ENCODE measurements around the gene CCDC74A. TPM values are rescaled to one million over a fixed set of nuclear protein-coding genes. Genes with fewer than 3 reads are reported as not detected.
A peak's percentile ranks its signal among the peaks of the same experiment; 100 is the strongest.
"Not testable (repeated sequence)": the region's sequence is repeated elsewhere in the genome, so short reads cannot be mapped to it uniquely, and the experiment has no call there.

Gene CCDC74A
- total and polyA plus RNA-seq, 11 donors = 0.46 to 2.7 (median 1.3) TPM

GRCh38 chr2:131488306-131489205, 39.1 kb upstream of the CCDC74A start:
- H3K9me3 ChIP-seq = no peaks in the 10 kb centered on the region
- WGBS, 4 donors = 45 to 58% (median 53%) methylated on average over 12 to 14 of the region's 14 CpGs
- H3K4me3 ChIP-seq = no peak overlapping the region
- H3K4me1 ChIP-seq = peaks cover 0 to 49% (median 7%) of the 10 kb centered on the region in 12 donors
- peak overlapping the region in 10 of 12 donors; percentile 9 to 76 (median 54) for H3K27ac ChIP-seq
- TF ChIP-seq POLR2A (IDR thresholded peaks at IDR 0.05) (no peak), CTCF (IDR thresholded peaks at IDR 0.05) (no peak)
- intact Hi-C loops (cut with DNase I) = loop anchor here in 1 of 10 donors (5.0 kb wide), 1 partner anchor 1301 kb away; no protein-coding TSS in a partner anchor
- H3K27me3 ChIP-seq = no peaks in the 10 kb centered on the region
- ATAC-seq = peak; percentile 6 to 40 (median 16)
- H3K36me3 ChIP-seq = peaks cover 0 to 5% (median 0%) of the 10 kb centered on the region in 9 donors
- DNase-seq = peak in 4 of 5 donors; percentile 28 to 86 (median 80)

GRCh38 chr2:131490616-131491468, 36.8 kb upstream of the CCDC74A start:
- peaks cover 2 to 57% (median 20%) of the 10 kb centered on the region in 12 donors for H3K4me1 ChIP-seq
- not testable (repeated sequence) for H3K27me3 ChIP-seq, H3K9me3 ChIP-seq, ATAC-seq, H3K36me3 ChIP-seq
- intact Hi-C loops (cut with DNase I) = loop anchor here in 4 of 10 donors (5.0 to 10.0 kb wide), 4 partner anchors 76 to 336 kb away; no protein-coding TSS in a partner anchor
- peak overlapping the region in 8 of 12 donors; percentile 13 to 76 (median 33) for H3K27ac ChIP-seq
- DNase-seq = peak in 2 of 5 donors; percentile 59 to 62
- H3K4me3 ChIP-seq = peak overlapping the region in 11 of 12 donors; percentile 32 to 97 (median 83)
- 68 to 73% (median 70%) methylated on average over 19 to 20 of the region's 20 CpGs for WGBS, 4 donors

GRCh38 chr2:131491469-131491836, 36.2 kb upstream of the CCDC74A start:
- H3K27me3 ChIP-seq, H3K9me3 ChIP-seq, H3K36me3 ChIP-seq: not testable (repeated sequence)
- ATAC-seq (peak in 2 of 4 donors; percentile 20 to 24), DNase-seq (peak in 1 of 5 donors; percentile 40)
- Histone ChIP-seq H3K4me1 (peaks cover 2 to 57% (median 20%) of the 10 kb centered on the region in 12 donors), H3K4me3 (peak overlapping the region in 11 of 12 donors; percentile 32 to 97 (median 83)), H3K27ac (peak overlapping the region in 7 of 12 donors; percentile 26 to 76 (median 34))
- intact Hi-C loops (cut with DNase I) = loop anchor here in 4 of 10 donors (5.0 to 10.0 kb wide), 4 partner anchors 77 to 337 kb away; no protein-coding TSS in a partner anchor
- 28 to 47% (median 37%) methylated on average over 8 to 22 of the region's 22 CpGs for WGBS, 4 donors

- peak in 1 of 5 donors; percentile 32 for DNase-seq
- Histone ChIP-seq H3K4me1 (peaks cover 2 to 60% (median 22%) of the 10 kb centered on the region in 12 donors), H3K27ac (peak within 1 kb of the TSS; percentile 82 to 96 (median 88)), H3K4me3 (peak within 1 kb of the TSS; percentile 65 to 97 (median 84))
- not testable (repeated sequence) for H3K27me3 ChIP-seq, H3K36me3 ChIP-seq, H3K9me3 ChIP-seq
- ATAC-seq = peak in 2 of 4 donors; percentile 2 to 4
- WGBS, 4 donors = 0 to 1% (median 0%) methylated on average over 25 to 53 of the region's 53 CpGs; no CpG with 5 or more reads in 1 of the 4 donors
- intact Hi-C loops (cut with DNase I) = loop anchor here in 4 of 10 donors (5.0 to 10.0 kb wide), 4 partner anchors 77 to 337 kb away; no protein-coding TSS in a partner anchor
These were observed 35.7 kb upstream of the CCDC74A start, which contains the start of gene MZT2A for GRCh38 chr2:131492015-131492417. TSS of gene MZT2A (minus strand) at chr2:131492397. CDS start at chr2:131492376, 21 bp downstream.

Data from heart left ventricle (tissue), 16 donors.